DOHH2 (cell line): ENCODE measurements around the gene SOX1.

Source experiments
- EZH2phosphoT487 ChIP-seq: fragments of 200-600 bp; sonication (generic); IDR thresholded peaks from 2 replicates; pipeline ENCODE4 v1.6.1; 2017; ENCODE audit warnings: borderline replicate concordance, mild to moderate bottlenecking, antibody characterized with exemption, low read length, moderate library complexity, mixed read lengths
- TF ChIP-seq, protein P1 (sequence below): fragments of 200-600 bp; sonication (generic); IDR thresholded peaks from one replicate; pipeline ENCODE4 v1.5.1; 2014; ENCODE audit warnings: antibody characterized with exemption, mild to moderate bottlenecking, low read depth, low read length; ENCODE audit not compliant: poor library complexity, severe bottlenecking

DNA sequence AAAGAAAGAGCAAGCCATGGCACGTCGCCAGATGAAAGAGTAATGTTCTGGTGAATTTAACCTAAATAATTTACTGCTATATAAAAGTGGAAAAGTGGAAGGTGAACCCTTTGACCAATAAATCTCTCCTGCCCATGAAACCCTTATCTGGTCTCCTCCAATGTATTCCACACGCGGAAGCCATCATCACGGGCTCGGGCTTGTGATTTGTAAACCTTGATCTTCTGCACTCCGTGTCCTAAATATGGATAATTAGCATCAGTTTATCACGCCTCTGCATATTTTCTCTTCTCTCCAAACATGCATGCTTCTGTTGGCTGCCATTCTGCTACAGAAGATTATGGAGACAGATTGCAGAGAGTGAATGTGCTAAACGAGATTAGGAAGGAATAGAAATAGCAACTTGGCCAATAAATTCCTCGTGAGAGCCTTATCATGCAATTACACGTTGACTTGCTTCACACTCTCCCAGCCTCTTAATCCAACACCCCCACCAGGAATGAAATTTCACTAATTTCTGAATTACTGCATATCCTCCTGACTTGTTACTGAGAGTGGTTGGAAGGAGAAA lies 34.5 kb downstream of the SOX1 start:
- TF ChIP-seq, protein P1, sequence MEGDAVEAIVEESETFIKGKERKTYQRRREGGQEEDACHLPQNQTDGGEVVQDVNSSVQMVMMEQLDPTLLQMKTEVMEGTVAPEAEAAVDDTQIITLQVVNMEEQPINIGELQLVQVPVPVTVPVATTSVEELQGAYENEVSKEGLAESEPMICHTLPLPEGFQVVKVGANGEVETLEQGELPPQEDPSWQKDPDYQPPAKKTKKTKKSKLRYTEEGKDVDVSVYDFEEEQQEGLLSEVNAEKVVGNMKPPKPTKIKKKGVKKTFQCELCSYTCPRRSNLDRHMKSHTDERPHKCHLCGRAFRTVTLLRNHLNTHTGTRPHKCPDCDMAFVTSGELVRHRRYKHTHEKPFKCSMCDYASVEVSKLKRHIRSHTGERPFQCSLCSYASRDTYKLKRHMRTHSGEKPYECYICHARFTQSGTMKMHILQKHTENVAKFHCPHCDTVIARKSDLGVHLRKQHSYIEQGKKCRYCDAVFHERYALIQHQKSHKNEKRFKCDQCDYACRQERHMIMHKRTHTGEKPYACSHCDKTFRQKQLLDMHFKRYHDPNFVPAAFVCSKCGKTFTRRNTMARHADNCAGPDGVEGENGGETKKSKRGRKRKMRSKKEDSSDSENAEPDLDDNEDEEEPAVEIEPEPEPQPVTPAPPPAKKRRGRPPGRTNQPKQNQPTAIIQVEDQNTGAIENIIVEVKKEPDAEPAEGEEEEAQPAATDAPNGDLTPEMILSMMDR: no peak
- TF ChIP-seq EZH2phosphoT487: no peak
